ENCODE measurements around the gene BCR. TPM values are rescaled to one million over a fixed set of nuclear protein-coding genes. Genes with fewer than 3 reads are reported as not detected.

The BCR gene
- total and polyA plus RNA-seq, 2 of the 13 experiments (the other 11 are each of a cell fraction or from before 2014, with no cell fraction given), result 19.9 to 33.6 TPM

DNA sequence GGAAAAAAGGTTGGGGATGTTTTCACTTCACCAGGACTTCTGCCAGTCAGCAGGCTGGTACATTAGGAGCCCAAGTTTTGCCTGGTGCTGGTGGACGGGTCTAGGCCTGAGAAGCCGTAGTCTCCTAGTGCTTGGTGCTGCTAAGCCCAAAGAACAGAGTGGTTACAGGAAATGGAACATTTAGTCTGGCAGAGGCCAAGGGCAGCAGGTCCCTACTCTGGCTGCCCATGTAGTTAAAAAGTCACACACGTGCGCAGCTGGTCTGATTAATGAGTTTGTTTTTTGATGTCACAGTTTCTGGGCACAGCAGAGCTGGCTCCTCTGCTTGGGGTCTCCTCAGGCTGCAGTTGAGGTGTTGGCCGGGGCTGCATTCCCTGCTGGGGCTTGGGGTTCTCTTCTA is 20.6 kb downstream of the BCR start:
- H3K79me2 ChIP-seq (ENCODE audit: insufficient read depth, low read length), result peaks cover 80% of the 10 kb centered on the region
- 94% methylated on average over 3 of the region's 5 CpGs for WGBS (ENCODE audit: low lambda C conversion rate)
- in situ Hi-C loops (cut with HindIII; ENCODE audit: extremely low pct_ligation_motif_present, low pct_unique_long_range_greater_than_20kb), result no loop called here
- intact Hi-C loops (cut with micrococcal nuclease; ENCODE audit: unreplicated experiment), result no loop called here
- no TSS peak for BruUV-seq (replicated peaks)
- ATAC-seq (no peak), DNase-seq (ENCODE audit: low spot score) (no peak), FAIRE-seq (no peak)
- TF ChIP-seq ZNF770 (CRISPR knock-in tag; IDR thresholded peaks at IDR 0.05) (no peak), ZNF790 (CRISPR knock-in tag; IDR thresholded peaks at IDR 0.05; ENCODE audit: borderline replicate concordance) (no peak), KMT2A (CRISPR knock-in tag; IDR thresholded peaks at IDR 0.05) (no peak), CBX1 (IDR thresholded peaks at IDR 0.05; ENCODE audit: low read depth) (no peak), JARID2 (CRISPR knock-in tag; IDR thresholded peaks at IDR 0.05; ENCODE audit: insufficient replicate concordance) (no peak), POLR2A (IDR thresholded peaks at IDR 0.05; ENCODE audit: insufficient read depth in 1 of 2, low read depth in 2 of 2, low read length in 2 of 2) (no peak), RBAK (CRISPR knock-in tag; IDR thresholded peaks at IDR 0.05) (no peak)
- H3K4me2 ChIP-seq (ENCODE audit: low read depth, low read length), result no peak overlapping the region
- no peak overlapping the region for H3K9ac ChIP-seq (ENCODE audit: insufficient read depth, low read depth, low read length)
- peaks cover 17% of the 10 kb centered on the region for H3K4me1 ChIP-seq (ENCODE audit: insufficient read depth, low read length)
- peaks cover 6% of the 10 kb centered on the region; the same call in 1 of the 2 replicates for H4K20me1 ChIP-seq (ENCODE audit: insufficient read depth, low read length)
- ChIA-PET POLR2A (no interaction called here), CTCF (ENCODE audit: low intra/inter-chr PET ratio, low total read pairs) (no interaction called here)
- peaks cover 15 to 62% of the 10 kb centered on the region in 2 experiments for H3K36me3 ChIP-seq (replicated peaks in 1 of 2; ENCODE audit: control insufficient read depth in 1 of 2, insufficient read depth in 2 of 2, low read length in 2 of 2)
- H2AFZ ChIP-seq (ENCODE audit: low read length), result no peak overlapping the region
- H3K4me3 ChIP-seq (replicated peaks in 1 of 3; ENCODE audit: insufficient read depth in 1 of 3, low read depth in 2 of 3, low read length in 3 of 3), result no peak overlapping the region
- H3K27me3 ChIP-seq (ENCODE audit: control insufficient read depth in 1 of 2, insufficient read depth in 2 of 2, low read length in 2 of 2), result no peaks in the 10 kb centered on the region
- no peaks in the 10 kb centered on the region for H3K9me3 ChIP-seq (ENCODE audit: low read length)
- H3K27ac ChIP-seq (ENCODE audit: extremely low read length, insufficient read depth, low read length), result no peak overlapping the region
